GM12872 (cell line): ENCODE data around the gene NAA11.

ENCODE experiments used
- TF ChIP-seq, protein P1 (sequence below): IDR thresholded peaks from 3 replicates; pipeline ENCODE4 v1.5.1; 2011; ENCODE audit warnings: low read depth, mild to moderate bottlenecking, low read length, moderate library complexity; ENCODE audit not compliant: insufficient read depth

NAA11 gene

DNA sequence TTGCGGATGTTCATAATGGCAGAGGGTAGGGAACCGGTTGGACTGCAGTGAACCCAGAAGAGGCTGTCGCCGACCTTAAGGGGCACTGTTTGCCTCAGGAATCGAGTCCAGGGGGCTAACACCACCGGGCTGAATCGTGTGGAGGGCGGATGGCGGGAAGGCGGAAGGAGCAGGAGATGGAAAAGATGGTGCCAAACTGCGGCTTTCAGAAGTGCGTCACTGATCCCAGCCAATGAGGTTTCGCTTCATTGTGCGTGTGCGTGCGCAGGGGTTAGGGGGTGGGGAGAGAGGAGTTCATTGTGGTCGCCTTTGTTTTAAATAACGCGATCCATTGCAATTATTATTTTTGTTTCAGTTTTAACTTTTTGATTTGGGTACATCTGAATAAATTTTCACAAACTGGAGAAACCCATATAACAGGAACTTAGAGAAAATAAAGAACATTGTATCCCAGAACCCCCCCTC, at the start of gene NAA11:
Gene NAA11, minus strand, starts transcription at position 198 of the 465 bp plus-strand sequence. Its CDS starts 184 bp downstream, at position 14.
- TF ChIP-seq, protein P1, sequence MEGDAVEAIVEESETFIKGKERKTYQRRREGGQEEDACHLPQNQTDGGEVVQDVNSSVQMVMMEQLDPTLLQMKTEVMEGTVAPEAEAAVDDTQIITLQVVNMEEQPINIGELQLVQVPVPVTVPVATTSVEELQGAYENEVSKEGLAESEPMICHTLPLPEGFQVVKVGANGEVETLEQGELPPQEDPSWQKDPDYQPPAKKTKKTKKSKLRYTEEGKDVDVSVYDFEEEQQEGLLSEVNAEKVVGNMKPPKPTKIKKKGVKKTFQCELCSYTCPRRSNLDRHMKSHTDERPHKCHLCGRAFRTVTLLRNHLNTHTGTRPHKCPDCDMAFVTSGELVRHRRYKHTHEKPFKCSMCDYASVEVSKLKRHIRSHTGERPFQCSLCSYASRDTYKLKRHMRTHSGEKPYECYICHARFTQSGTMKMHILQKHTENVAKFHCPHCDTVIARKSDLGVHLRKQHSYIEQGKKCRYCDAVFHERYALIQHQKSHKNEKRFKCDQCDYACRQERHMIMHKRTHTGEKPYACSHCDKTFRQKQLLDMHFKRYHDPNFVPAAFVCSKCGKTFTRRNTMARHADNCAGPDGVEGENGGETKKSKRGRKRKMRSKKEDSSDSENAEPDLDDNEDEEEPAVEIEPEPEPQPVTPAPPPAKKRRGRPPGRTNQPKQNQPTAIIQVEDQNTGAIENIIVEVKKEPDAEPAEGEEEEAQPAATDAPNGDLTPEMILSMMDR: no peak

DNA sequence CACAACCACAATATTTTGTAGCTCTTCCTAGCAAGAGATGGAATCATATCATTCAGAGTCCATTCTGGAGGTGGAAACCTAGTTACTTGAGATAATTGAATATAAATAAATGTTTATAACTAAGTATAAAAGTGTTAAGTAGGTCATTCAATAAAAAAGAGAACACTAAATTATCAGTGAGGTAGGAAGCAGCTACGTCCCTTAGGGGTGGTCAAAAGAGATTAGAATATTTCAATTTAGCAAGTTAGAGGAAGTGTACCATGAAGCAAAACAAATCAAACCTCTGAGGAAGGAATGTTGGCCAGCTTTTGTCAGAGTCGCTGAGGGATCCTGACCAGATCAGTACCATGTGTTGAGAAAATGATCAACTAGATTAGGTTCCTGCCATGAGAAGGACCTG, 44.2 kb upstream of the NAA11 start:
- TF ChIP-seq, protein P1: no peak

- TF ChIP-seq, protein P1: no peak
These were observed 41.2 kb upstream of the NAA11 start for GRCh38 chr4:79367096-79367495.

DNA sequence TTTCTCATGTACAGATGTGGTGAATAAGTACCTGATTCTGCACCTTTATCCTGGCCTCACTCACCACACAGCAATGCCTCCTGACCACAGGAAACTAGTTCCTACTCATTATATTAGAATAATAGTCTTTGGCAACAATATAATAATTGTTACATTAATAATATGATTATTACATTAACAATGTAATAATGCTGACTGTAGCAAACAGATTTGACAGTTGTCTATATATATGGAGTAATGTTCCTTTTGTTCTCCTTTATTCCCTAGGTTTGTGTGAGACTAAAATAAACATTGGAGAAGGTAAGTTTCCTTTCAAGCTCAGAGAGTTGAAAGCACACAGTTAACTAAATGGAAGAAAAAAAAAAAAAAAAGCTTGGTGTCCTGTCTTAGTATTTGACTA, 40.6 kb upstream of the NAA11 start:
- TF ChIP-seq, protein P1: no peak

DNA sequence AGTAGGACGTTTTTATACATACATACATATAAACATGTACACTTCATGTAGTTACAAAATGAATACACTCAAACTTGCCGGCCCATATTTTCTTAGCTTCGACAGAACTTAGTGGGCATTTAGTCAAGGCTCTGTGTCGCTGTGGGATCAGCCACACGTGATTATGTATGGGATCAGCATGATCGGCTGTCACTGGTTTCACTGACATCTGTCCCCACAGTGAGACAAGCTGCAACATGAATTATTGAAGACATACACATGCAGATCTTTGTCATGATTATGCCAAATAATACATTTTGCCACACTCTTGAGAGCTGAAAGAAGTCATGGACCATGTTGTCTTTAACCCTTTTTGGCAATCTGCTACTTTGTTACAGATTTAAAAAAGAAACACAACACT, 38.2 kb upstream of the NAA11 start:
- TF ChIP-seq, protein P1: no peak

DNA sequence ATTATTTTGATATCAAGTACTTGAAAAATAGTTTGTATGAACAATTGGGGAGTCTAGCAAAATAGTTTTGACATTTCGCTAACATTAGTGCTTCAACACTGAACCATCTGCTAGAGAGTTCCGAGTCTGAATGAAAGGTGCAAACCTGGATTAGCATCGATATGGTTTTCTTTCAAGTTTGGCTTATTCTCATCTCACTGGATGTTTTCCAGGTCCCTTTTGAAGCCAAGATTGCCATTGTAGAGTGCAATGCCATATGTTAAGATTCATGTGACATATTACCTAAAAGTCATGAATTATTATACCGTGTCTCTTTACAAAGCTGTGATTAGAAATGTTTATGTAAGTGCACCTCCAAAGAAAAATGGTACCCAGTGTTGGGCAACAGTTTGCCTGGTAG, 36.8 kb upstream of the NAA11 start:
- TF ChIP-seq, protein P1: no peak

DNA sequence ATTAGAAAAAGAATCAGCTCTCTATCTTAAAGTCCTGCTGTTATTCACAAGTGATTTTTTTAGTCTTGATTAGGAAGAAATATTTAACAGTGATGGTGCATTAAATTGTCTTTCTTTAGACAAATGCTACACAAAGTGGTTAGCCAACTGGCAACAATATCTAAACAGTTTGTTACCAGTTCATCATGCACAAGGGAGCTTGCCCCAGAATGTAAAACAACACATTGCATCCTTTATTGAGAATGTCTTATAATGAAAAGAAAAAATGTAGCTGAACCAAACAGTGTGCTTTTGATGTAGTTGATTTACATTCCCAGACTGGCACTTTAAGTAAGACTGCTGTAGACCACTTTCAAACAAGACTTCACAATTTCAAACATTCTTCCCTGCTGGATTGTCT, 34.1 kb upstream of the NAA11 start:
- TF ChIP-seq, protein P1: no peak

DNA sequence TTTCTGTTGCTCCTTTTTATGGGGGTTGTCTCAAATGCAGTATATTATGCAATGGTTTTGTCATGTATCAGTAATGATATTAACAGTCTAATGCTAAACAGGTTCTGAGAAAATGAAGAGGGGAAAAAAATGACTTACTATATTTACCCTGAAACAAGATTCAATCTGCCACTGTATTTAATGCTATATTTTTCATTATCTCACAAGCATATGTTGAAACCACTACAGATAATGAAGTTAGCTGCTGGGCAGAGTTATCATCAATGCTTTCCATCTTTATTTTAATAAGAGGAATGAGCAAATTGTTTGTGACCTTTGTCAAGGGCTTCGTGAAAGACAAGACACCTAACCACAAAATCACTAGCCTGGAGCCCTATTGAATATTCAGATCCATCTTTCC, 32.6 kb upstream of the NAA11 start:
- TF ChIP-seq, protein P1: no peak
